HCT116 (cell line): ENCODE measurements around the gene OTUB2. TPM values are rescaled to one million over a fixed set of nuclear protein-coding genes. Genes with fewer than 3 reads are reported as not detected.

Source experiments
- ATAC-seq: fragments of 200-7000 bp; cut with Tn5 transposase; 2 replicates; pipeline ENCODE4 v1.9.1; 2020; ENCODE audit warnings: mild to moderate bottlenecking, moderate library complexity
- BruUV-seq: library from RNA; stranded (reverse); fragments of 400-500 nt; replicated peaks from 2 replicates; lab custom pipeline; 2021; lab: Mats Ljungman, UMichigan
- CTCF ChIA-PET: fragments of 300-600 bp; sonication (Branson Sonifier 250); formaldehyde crosslinking; loops from one replicate; lab custom pipeline; 2021; ENCODE audit warnings: antibody characterized with exemption; lab: Charles Lee
- POLR2A ChIA-PET: fragments of 300-600, 350-600 bp; sonication (Branson Sonifier 250); formaldehyde crosslinking; loops from one replicate; lab custom pipeline; 2021; ENCODE audit warnings: antibody characterized with exemption; lab: Charles Lee
- RAD21 ChIA-PET, 2 experiments: fragments of 300-600 bp; sonication (Branson Sonifier 250); formaldehyde crosslinking; loops; one replicate each; lab custom pipeline; 2023; ENCODE audit warnings: low total read pairs in 2 of 2; ENCODE audit not compliant: uncharacterized antibody in 2 of 2, unreplicated experiment in 2 of 2, low non-redundant PET in 1 of 2; lab: Charles Lee
- DNase-seq: peaks from one replicate; pipeline ENCODE4 v3.0.0-alpha.2; 2010; ENCODE audit warnings: low read depth, low spot score
- H2AFZ ChIP-seq: fragments of 200-600 bp; shearing (Covaris generic), sonication (generic); 2 replicates; pipeline ENCODE4 v1.6.1; 2017; ENCODE audit warnings: low read depth, mixed run types, mixed read lengths, antibody characterized with exemption, low read length; ENCODE audit not compliant: poor library complexity, severe bottlenecking
- H3K27ac ChIP-seq: 2 replicates; pipeline ENCODE4 v1.5.1; 2012; ENCODE audit warnings: low read depth, low read length
- H3K27me3 ChIP-seq: fragments of 200-600 bp; sonication (generic); 2 replicates; pipeline ENCODE4 v1.6.1; 2016; ENCODE audit warnings: mixed run types, low read length, mixed read lengths; ENCODE audit not compliant: insufficient read depth
- H3K36me3 ChIP-seq, 2 experiments: fragments of 200-500 bp in 1 of 2; fragments of 200-600 bp in 1 of 2; sonication (Bioruptor generic) in 1 of 2; sonication (generic) in 1 of 2; 2 replicates each; pipeline versions ENCODE4 v1.5.1 to v1.6.1; 2014 to 2016; ENCODE audit warnings: low read length in 2 of 2, inconsistent platforms in 1 of 2, mixed read lengths in 1 of 2, mixed run types in 1 of 2; ENCODE audit not compliant: insufficient read depth in 2 of 2, control insufficient read depth in 1 of 2
- H3K4me1 ChIP-seq, 2 experiments: fragments of 200-600 bp in 1 of 2; sonication (generic) in 1 of 2; 2 replicates each; pipeline versions ENCODE4 v1.5.1 to v1.6.1; 2012 to 2017; ENCODE audit warnings: low read length in 2 of 2, inconsistent platforms in 1 of 2, mild to moderate bottlenecking in 1 of 2, mixed read lengths in 1 of 2, mixed run types in 1 of 2, moderate library complexity in 1 of 2; ENCODE audit not compliant: insufficient read depth in 2 of 2, control insufficient read depth in 1 of 2
- H3K4me2 ChIP-seq: fragments of 200-600 bp; sonication (generic); 2 replicates; pipeline ENCODE4 v1.6.1; 2017; ENCODE audit warnings: mixed run types, low read length, mixed read lengths
- H3K4me3 ChIP-seq, 2 experiments: fragments of 200-600 bp in 1 of 2; sonication (generic) in 1 of 2; replicated peaks in 1 of 2; 2 replicates each; pipeline ENCODE4 v1.5.1; 2011 to 2016; ENCODE audit warnings: low read length in 2 of 2, control low read depth in 1 of 2, low read depth in 1 of 2, mild to moderate bottlenecking in 1 of 2, mixed read lengths in 1 of 2, mixed run types in 1 of 2
- H3K79me2 ChIP-seq: fragments of 200-600 bp; sonication (generic); 2 replicates; pipeline ENCODE4 v1.6.1; 2017; ENCODE audit warnings: mild to moderate bottlenecking, mixed run types, low read length, moderate library complexity, mixed read lengths; ENCODE audit not compliant: insufficient read depth
- H3K9ac ChIP-seq: fragments of 200-600 bp; sonication (generic); 2 replicates; pipeline ENCODE4 v1.6.1; 2016; ENCODE audit warnings: low read length, mixed read lengths
- H3K9me2 ChIP-seq: fragments of 200-600 bp; sonication (generic), shearing (Covaris generic); 2 replicates; pipeline ENCODE4 v1.6.1; 2017; ENCODE audit warnings: mixed run types, mild to moderate bottlenecking, moderate library complexity; ENCODE audit not compliant: insufficient read depth
- H3K9me3 ChIP-seq, 2 experiments: fragments of 200-500 bp in 1 of 2; fragments of 200-600 bp in 1 of 2; sonication (Bioruptor generic) in 1 of 2; sonication (generic) in 1 of 2; 2 replicates each; pipeline ENCODE4 v1.6.1; 2014 to 2017; ENCODE audit warnings: low read length in 2 of 2, mixed read lengths in 2 of 2, inconsistent platforms in 1 of 2, low read depth in 1 of 2, mild to moderate bottlenecking in 1 of 2, mixed run types in 1 of 2, moderate library complexity in 1 of 2; ENCODE audit not compliant: control insufficient read depth in 1 of 2, insufficient read depth in 1 of 2
- H4K20me1 ChIP-seq: fragments of 200-600 bp; sonication (generic), shearing (Covaris generic); 2 replicates; pipeline ENCODE4 v1.6.1; 2017; ENCODE audit warnings: mixed run types, mild to moderate bottlenecking, moderate library complexity; ENCODE audit not compliant: insufficient read depth
- CEBPB ChIP-seq: IDR thresholded peaks from 2 replicates; pipeline ENCODE4 v1.6.1; 2012; ENCODE audit warnings: low read depth
- EGR1 ChIP-seq: IDR thresholded peaks from 2 replicates; pipeline ENCODE4 v1.6.1; 2012; ENCODE audit warnings: low read depth
- ELF1 ChIP-seq: IDR thresholded peaks from 2 replicates; pipeline ENCODE4 v1.6.1; 2012; ENCODE audit warnings: low read depth, borderline replicate concordance
- EZH2 ChIP-seq: fragments of 200-600 bp; sonication (generic); IDR thresholded peaks from 2 replicates; pipeline ENCODE4 v1.6.1; 2017; ENCODE audit warnings: antibody characterized with exemption, mixed run types
- EZH2phosphoT487 ChIP-seq: fragments of 200-600 bp; IDR thresholded peaks from 2 replicates; pipeline ENCODE4 v1.6.1; 2018; ENCODE audit warnings: antibody characterized with exemption, borderline replicate concordance
- POLR2AphosphoS5 ChIP-seq: IDR thresholded peaks from 2 replicates; pipeline ENCODE4 v1.6.1; 2011; ENCODE audit warnings: mild to moderate bottlenecking, low read depth, low read length, moderate library complexity
- SIN3A ChIP-seq: IDR thresholded peaks from 2 replicates; pipeline ENCODE4 v1.6.1; 2012; ENCODE audit warnings: low read depth
- SP1 ChIP-seq: IDR thresholded peaks from 2 replicates; pipeline ENCODE4 v1.6.1; 2012; ENCODE audit warnings: low read depth
- SRF ChIP-seq: IDR thresholded peaks from 2 replicates; pipeline ENCODE4 v1.6.1; 2012; ENCODE audit warnings: low read depth
- TCF7L2 ChIP-seq: IDR thresholded peaks from 2 replicates; pipeline ENCODE4 v1.7.0; 2011; ENCODE audit warnings: borderline replicate concordance, inconsistent platforms; ENCODE audit not compliant: insufficient read depth, insufficient read length; ENCODE audit errors: extremely low read depth
- intact Hi-C: fragments of 100-400 bp; cut with micrococcal nuclease; formaldehyde crosslinking; loops from 2 replicates; pipeline ENCODE4 v1.10.0; 2022
- total RNA-seq: library from RNA; stranded (reverse); gene quantifications from one replicate; pipeline ENCODE4 v1.2.1, GENCODE V29; 2021; ENCODE audit not compliant: unreplicated experiment
- TF ChIP-seq, protein P1 (sequence below): IDR thresholded peaks from 2 replicates; pipeline ENCODE4 v1.6.1; 2012
- TF ChIP-seq, protein P2 (sequence below): IDR thresholded peaks from 2 replicates; pipeline ENCODE4 v1.6.1; 2012
- TF ChIP-seq, protein P3 (sequence below): IDR thresholded peaks from 2 replicates; pipeline ENCODE4 v1.6.1; 2012; ENCODE audit warnings: low read depth
- TF ChIP-seq, protein P4 (sequence below), 3 experiments: fragments of 200-600 bp in 1 of 3; sonication (generic) in 1 of 3; IDR thresholded peaks in 2 of 3; conservative IDR thresholded peaks in 1 of 3; 2 replicates each; pipeline ENCODE4 v1.5.1; 2012 to 2017; ENCODE audit warnings: low read depth in 2 of 3, low read length in 2 of 3, antibody characterized with exemption in 1 of 3, borderline replicate concordance in 1 of 3, control low read depth in 1 of 3, mild to moderate bottlenecking in 1 of 3, mixed read lengths in 1 of 3, mixed run types in 1 of 3, moderate library complexity in 1 of 3; ENCODE audit not compliant: insufficient read depth in 1 of 3

The OTUB2 gene
- total RNA-seq, 1 experiment from 2014 or later: 6.6 TPM

DNA sequence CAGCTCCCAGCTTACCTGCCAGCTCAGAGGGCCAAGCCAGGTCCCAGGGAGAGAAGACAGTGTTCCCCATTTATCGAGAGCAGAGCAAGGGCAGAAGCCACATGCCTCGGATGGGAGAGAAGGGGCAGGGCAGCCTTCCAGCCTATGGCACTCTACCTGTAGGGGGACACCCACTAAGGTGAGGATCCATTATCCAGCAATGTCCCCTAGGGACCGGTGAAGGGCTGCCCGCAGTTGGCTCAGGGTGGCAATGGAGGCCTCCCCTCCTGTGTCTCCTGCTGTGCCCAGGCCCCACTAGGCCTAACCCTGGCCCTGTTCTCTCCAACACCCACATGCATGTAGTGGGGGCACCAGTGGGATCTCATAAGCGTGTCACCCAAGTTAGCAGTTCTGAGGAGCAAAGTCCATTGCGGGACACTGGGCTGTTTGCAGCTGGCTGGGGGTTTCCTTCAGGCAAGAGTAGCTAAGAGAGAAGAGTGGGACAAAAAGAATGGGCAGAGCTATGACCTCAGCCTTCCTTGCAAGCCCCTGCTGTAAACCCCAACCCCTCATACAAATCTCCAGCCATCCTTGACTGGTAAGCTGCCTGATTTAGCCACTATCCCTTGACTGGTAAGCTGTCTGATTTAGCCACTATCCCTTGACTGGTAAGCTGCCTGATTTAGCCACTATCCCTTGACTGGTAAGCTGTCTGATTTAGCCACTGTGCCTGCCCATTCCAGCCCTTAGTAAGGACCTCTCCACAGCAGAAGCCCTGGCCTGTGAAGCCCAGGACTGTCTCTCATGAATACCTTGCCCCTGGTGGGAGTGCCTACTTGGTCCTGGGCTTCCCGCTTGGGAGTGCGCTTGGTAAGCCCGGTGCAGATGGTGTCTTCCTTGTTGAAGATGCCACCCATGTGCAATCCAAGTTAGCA, 44.6 kb upstream of the OTUB2 start:
- Histone ChIP-seq H3K4me1 (peaks cover 7 to 18% of the 10 kb centered on the region in 2 experiments; a peak in 3 of 4 replicates), H3K4me3 (no peak overlapping the region), H3K9me2 (no peaks in the 10 kb centered on the region), H3K9ac (no peak overlapping the region), H3K36me3 (no peaks in the 10 kb centered on the region), H3K27me3 (no peaks in the 10 kb centered on the region), H3K79me2 (no peaks in the 10 kb centered on the region), H2AFZ (no peak overlapping the region), H4K20me1 (no peaks in the 10 kb centered on the region)
- no TSS peak for BruUV-seq
- POLR2A ChIA-PET: no interaction called here
- DNase-seq (no peak), ATAC-seq (no peak)
- intact Hi-C loops: no loop called here
- CTCF ChIA-PET: interaction anchor here (1.4 to 2.6 kb wide), 2 partner anchors 11 to 42 kb away, joined by 7 to 10 read pairs; no protein-coding TSS in a partner anchor
- RAD21 ChIA-PET: no interaction called here
- TF ChIP-seq EZH2phosphoT487: no peak
- no peak for TF ChIP-seq EZH2
- no peak for TF ChIP-seq TCF7L2
- no peak for TF ChIP-seq SP1
- TF ChIP-seq SRF: no peak
- TF ChIP-seq POLR2AphosphoS5: no peak
- no peak for TF ChIP-seq EGR1
- TF ChIP-seq, protein P1, sequence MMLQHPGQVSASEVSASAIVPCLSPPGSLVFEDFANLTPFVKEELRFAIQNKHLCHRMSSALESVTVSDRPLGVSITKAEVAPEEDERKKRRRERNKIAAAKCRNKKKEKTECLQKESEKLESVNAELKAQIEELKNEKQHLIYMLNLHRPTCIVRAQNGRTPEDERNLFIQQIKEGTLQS: no peak
- TF ChIP-seq, protein P2, sequence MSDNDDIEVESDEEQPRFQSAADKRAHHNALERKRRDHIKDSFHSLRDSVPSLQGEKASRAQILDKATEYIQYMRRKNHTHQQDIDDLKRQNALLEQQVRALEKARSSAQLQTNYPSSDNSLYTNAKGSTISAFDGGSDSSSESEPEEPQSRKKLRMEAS: no peak
- TF ChIP-seq ELF1: no peak
- TF ChIP-seq, protein P3, sequence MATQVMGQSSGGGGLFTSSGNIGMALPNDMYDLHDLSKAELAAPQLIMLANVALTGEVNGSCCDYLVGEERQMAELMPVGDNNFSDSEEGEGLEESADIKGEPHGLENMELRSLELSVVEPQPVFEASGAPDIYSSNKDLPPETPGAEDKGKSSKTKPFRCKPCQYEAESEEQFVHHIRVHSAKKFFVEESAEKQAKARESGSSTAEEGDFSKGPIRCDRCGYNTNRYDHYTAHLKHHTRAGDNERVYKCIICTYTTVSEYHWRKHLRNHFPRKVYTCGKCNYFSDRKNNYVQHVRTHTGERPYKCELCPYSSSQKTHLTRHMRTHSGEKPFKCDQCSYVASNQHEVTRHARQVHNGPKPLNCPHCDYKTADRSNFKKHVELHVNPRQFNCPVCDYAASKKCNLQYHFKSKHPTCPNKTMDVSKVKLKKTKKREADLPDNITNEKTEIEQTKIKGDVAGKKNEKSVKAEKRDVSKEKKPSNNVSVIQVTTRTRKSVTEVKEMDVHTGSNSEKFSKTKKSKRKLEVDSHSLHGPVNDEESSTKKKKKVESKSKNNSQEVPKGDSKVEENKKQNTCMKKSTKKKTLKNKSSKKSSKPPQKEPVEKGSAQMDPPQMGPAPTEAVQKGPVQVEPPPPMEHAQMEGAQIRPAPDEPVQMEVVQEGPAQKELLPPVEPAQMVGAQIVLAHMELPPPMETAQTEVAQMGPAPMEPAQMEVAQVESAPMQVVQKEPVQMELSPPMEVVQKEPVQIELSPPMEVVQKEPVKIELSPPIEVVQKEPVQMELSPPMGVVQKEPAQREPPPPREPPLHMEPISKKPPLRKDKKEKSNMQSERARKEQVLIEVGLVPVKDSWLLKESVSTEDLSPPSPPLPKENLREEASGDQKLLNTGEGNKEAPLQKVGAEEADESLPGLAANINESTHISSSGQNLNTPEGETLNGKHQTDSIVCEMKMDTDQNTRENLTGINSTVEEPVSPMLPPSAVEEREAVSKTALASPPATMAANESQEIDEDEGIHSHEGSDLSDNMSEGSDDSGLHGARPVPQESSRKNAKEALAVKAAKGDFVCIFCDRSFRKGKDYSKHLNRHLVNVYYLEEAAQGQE: no peak
- TF ChIP-seq CEBPB: no peak
- TF ChIP-seq, protein P4, sequence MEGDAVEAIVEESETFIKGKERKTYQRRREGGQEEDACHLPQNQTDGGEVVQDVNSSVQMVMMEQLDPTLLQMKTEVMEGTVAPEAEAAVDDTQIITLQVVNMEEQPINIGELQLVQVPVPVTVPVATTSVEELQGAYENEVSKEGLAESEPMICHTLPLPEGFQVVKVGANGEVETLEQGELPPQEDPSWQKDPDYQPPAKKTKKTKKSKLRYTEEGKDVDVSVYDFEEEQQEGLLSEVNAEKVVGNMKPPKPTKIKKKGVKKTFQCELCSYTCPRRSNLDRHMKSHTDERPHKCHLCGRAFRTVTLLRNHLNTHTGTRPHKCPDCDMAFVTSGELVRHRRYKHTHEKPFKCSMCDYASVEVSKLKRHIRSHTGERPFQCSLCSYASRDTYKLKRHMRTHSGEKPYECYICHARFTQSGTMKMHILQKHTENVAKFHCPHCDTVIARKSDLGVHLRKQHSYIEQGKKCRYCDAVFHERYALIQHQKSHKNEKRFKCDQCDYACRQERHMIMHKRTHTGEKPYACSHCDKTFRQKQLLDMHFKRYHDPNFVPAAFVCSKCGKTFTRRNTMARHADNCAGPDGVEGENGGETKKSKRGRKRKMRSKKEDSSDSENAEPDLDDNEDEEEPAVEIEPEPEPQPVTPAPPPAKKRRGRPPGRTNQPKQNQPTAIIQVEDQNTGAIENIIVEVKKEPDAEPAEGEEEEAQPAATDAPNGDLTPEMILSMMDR (IDR thresholded peaks at IDR 0.05 in 2 of 3, conservative IDR thresholded peaks at IDR 0.05 in 1 of 3; ENCODE audit: borderline replicate concordance in 1 of 3, insufficient read depth in 1 of 3, low read depth in 2 of 3, low read length in 2 of 3): no peak
- TF ChIP-seq SIN3A: no peak
- TF ChIP-seq, all 23 proteins: peak for 0
- no peak overlapping the region for H3K27ac ChIP-seq
- H3K9me3 ChIP-seq: no peaks in the 10 kb centered on the region
- no peak overlapping the region for H3K4me2 ChIP-seq
